GM12892 (cell line): ENCODE data around the gene PLEKHM3.

Experiments used
- DNase-seq: peaks from one replicate; pipeline ENCODE4 v3.0.0; 2011; ENCODE audit not compliant: insufficient read length
- FAIRE-seq: peaks from 2 replicates; lab custom pipeline; 2011; peaks lifted over from hg19 to GRCh38; lab: Jason Lieb, UNC
- POLR2A ChIP-seq: IDR thresholded peaks from 2 replicates; pipeline ENCODE4 v1.6.1; 2011; ENCODE audit warnings: low read depth, low read length, control low read depth
- POLR2AphosphoS5 ChIP-seq: IDR thresholded peaks from 2 replicates; pipeline ENCODE4 v1.6.1; 2011; ENCODE audit warnings: low read depth, low read length, control low read depth
- TAF1 ChIP-seq: IDR thresholded peaks from 2 replicates; pipeline ENCODE4 v1.6.1; 2011; ENCODE audit warnings: low read depth, mild to moderate bottlenecking, control low read depth, low read length, borderline replicate concordance

Gene PLEKHM3

GRCh38 chr2:207903236-207903635 is 122.1 kb downstream of the PLEKHM3 start:
- no peak for TF ChIP-seq TAF1
- no peak for TF ChIP-seq POLR2AphosphoS5
- no peak for TF ChIP-seq POLR2A
- DNase-seq, result no peak
- FAIRE-seq, result no peak

- no peak for DNase-seq
- no peak for TF ChIP-seq POLR2A
- no peak for TF ChIP-seq POLR2AphosphoS5
- no peak for TF ChIP-seq TAF1
- no peak for FAIRE-seq
Measured at GRCh38 chr2:207902821-207903220, 122.5 kb downstream of the PLEKHM3 start.

- TF ChIP-seq POLR2A (no peak), POLR2AphosphoS5 (no peak), TAF1 (no peak)
- no peak for DNase-seq
- FAIRE-seq, result no peak
Measured at GRCh38 chr2:207901829-207902228, 123.5 kb downstream of the PLEKHM3 start.

- no peak for TF ChIP-seq TAF1
- TF ChIP-seq POLR2AphosphoS5, result no peak
- no peak for TF ChIP-seq POLR2A
- DNase-seq (no peak), FAIRE-seq (no peak)
Measured at GRCh38 chr2:207901401-207901800, 123.9 kb downstream of the PLEKHM3 start.

- no peak for FAIRE-seq
- no peak for TF ChIP-seq TAF1
- TF ChIP-seq POLR2AphosphoS5, result no peak
- TF ChIP-seq POLR2A, result no peak
- DNase-seq, result no peak
Measured at GRCh38 chr2:207898354-207898695, 127.0 kb downstream of the PLEKHM3 start.

- FAIRE-seq, result no peak
- no peak for TF ChIP-seq POLR2A
- TF ChIP-seq POLR2AphosphoS5, result no peak
- TF ChIP-seq TAF1, result no peak
- no peak for DNase-seq
Measured at GRCh38 chr2:207897541-207898353, 127.6 kb downstream of the PLEKHM3 start.

- FAIRE-seq (no peak), DNase-seq (no peak)
- TF ChIP-seq TAF1 (no peak), POLR2A (no peak), POLR2AphosphoS5 (no peak)
Measured at GRCh38 chr2:207896525-207897285, 128.6 kb downstream of the PLEKHM3 start.

- FAIRE-seq (no peak), DNase-seq (no peak)
- TF ChIP-seq TAF1 (no peak), POLR2A (no peak), POLR2AphosphoS5 (no peak)
Measured at GRCh38 chr2:207895274-207895860, 130.0 kb downstream of the PLEKHM3 start.

- no peak for FAIRE-seq
- DNase-seq, result no peak
- TF ChIP-seq TAF1 (no peak), POLR2AphosphoS5 (no peak), POLR2A (no peak)
Measured at GRCh38 chr2:207892716-207893402, 132.5 kb downstream of the PLEKHM3 start.

GRCh38 chr2:207891086-207891844 is 134.1 kb downstream of the PLEKHM3 start:
- TF ChIP-seq POLR2A, result no peak
- TF ChIP-seq TAF1, result no peak
- TF ChIP-seq POLR2AphosphoS5, result no peak
- DNase-seq, result no peak
- no peak for FAIRE-seq

GRCh38 chr2:207887500-207887899 is 137.8 kb downstream of the PLEKHM3 start:
- FAIRE-seq (no peak), DNase-seq (no peak)
- TF ChIP-seq POLR2A (no peak), POLR2AphosphoS5 (no peak), TAF1 (no peak)
